Right atrium auricular region (tissue), 2 donors: ENCODE results near the gene TTC33. TPM values are rescaled to one million over a fixed set of nuclear protein-coding genes. Genes with fewer than 3 reads are reported as not detected.

Experiments
- DNase-seq: peaks from one replicate; pipeline ENCODE4 v3.0.0-alpha.2; 2019; ENCODE audit warnings: low spot score
- H3K27ac ChIP-seq, 2 donors: fragments of 200-600 bp; sonication (generic); 1 replicate in 1 of 2; 2 replicates in 1 of 2; pipeline ENCODE4 v1.5.1; 2016 to 2019
- H3K27me3 ChIP-seq, 2 donors: fragments of 200-600 bp; sonication (generic); one replicate each; pipeline versions ENCODE4 v1.5.1 to v1.6.0; 2017 to 2019
- H3K36me3 ChIP-seq: fragments of 200-600 bp; sonication (generic); one replicate; pipeline ENCODE4 v1.5.1; 2016
- H3K4me1 ChIP-seq, 2 donors: fragments of 200-600 bp; sonication (generic); one replicate each; pipeline versions ENCODE4 v1.5.1 to v1.6.0; 2017 to 2019
- H3K4me3 ChIP-seq, 2 donors: fragments of 200-600 bp; sonication (generic); 1 replicate in 1 of 2; 2 replicates in 1 of 2; pipeline ENCODE4 v1.5.1; 2017 to 2019; ENCODE audit warnings: mild to moderate bottlenecking in 1 of 2, moderate library complexity in 1 of 2
- H3K9me3 ChIP-seq, 2 donors: fragments of 200-600 bp; sonication (generic); one replicate each; pipeline ENCODE4 v1.5.1; 2019
- total RNA-seq, 2 donors: library from RNA; depleted of rRNA; stranded (reverse); fragments of >200 nt; gene quantifications; one replicate each; pipeline ENCODE4 v1.1.0, GENCODE V29; 2016
- TF ChIP-seq, protein P1 (sequence below), 2 donors: fragments of 200-600 bp; sonication (generic); IDR thresholded peaks; one replicate each; pipeline ENCODE4 v1.5.1; 2019; ENCODE audit warnings: antibody characterized with exemption in 2 of 2

The TTC33 gene
- total RNA-seq, 2 donors from 2014 or later = 10.2 to 16.7 TPM

DNA sequence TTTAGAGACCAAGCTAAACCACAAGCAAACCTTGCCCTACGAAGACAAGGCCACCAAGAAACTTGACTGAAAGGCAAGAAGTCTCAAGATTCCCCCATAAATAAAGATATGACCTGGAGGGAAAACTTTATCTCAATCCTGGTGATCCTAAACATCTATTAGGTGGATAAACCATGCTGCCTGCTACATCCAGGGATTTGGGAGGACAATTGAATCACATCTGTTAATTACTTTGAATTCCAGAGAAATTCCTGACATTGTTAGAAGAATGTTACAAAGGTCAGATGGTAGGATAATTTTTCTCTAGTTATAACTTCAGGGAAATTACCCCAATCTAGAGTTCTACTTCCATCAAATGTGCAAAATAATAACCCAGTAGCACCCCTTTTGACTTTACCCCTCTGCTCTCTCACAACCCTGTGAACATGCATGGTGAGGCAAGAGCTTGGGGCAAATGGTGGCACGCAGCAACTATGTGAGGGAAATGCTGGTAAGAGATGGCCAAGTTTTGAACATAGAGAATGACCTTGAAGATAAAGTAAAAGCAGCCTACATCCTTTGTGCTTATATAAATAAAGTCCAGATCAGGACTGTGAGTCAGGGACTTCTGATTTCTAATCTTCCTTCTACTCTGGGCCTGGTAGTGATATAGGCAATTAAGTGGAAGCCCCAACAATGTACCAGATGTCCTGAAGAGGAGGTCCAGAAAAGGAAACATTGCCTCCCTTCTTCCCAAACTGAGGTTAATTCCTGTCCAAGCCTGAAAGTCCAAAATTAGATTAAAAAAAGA is 133.1 kb downstream of the TTC33 start:
- H3K27ac ChIP-seq = no peak overlapping the region

DNA sequence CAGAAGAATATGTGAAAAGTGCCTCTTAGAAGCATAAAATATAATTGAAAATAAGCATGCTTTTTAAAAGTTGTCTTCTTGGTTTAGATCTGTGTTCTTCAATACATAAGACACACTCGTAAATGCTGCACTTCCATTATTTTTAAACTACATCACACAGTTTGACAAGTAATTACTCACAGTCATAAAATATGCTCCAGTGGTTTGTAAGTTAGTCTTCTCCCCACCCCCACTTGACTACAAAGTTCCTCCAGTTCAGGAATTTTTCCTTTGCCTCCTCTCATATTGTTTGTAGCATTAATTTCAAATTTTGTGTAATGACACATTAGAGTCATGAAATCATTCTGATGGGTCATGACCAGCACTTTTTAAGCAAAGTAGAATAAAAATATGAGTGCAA is 136.3 kb downstream of the TTC33 start:
- no peak for DNase-seq
- TF ChIP-seq, protein P1, sequence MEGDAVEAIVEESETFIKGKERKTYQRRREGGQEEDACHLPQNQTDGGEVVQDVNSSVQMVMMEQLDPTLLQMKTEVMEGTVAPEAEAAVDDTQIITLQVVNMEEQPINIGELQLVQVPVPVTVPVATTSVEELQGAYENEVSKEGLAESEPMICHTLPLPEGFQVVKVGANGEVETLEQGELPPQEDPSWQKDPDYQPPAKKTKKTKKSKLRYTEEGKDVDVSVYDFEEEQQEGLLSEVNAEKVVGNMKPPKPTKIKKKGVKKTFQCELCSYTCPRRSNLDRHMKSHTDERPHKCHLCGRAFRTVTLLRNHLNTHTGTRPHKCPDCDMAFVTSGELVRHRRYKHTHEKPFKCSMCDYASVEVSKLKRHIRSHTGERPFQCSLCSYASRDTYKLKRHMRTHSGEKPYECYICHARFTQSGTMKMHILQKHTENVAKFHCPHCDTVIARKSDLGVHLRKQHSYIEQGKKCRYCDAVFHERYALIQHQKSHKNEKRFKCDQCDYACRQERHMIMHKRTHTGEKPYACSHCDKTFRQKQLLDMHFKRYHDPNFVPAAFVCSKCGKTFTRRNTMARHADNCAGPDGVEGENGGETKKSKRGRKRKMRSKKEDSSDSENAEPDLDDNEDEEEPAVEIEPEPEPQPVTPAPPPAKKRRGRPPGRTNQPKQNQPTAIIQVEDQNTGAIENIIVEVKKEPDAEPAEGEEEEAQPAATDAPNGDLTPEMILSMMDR (IDR thresholded peaks at IDR 0.05) = no peak
- Histone ChIP-seq H3K27me3 (no peaks in the 10 kb centered on the region), H3K36me3 (no peaks in the 10 kb centered on the region), H3K4me1 (no peaks in the 10 kb centered on the region), H3K27ac (no peak overlapping the region), H3K4me3 (no peak overlapping the region), H3K9me3 (no peaks in the 10 kb centered on the region)

More for the DNA sequence above, 133.1 kb downstream of the TTC33 start:
- Histone ChIP-seq H3K36me3 (no peaks in the 10 kb centered on the region), H3K9me3 (no peaks in the 10 kb centered on the region), H3K4me3 (no peak overlapping the region), H3K4me1 (no peaks in the 10 kb centered on the region), H3K27me3 (no peaks in the 10 kb centered on the region)
- TF ChIP-seq, protein P1 (IDR thresholded peaks at IDR 0.05) = no peak
- no peak for DNase-seq

- no peak overlapping the region for H3K27ac ChIP-seq
- H3K4me3 ChIP-seq = no peak overlapping the region
- H3K27me3 ChIP-seq = no peaks in the 10 kb centered on the region
- no peaks in the 10 kb centered on the region for H3K4me1 ChIP-seq
- H3K36me3 ChIP-seq = no peaks in the 10 kb centered on the region
- TF ChIP-seq, protein P1 (IDR thresholded peaks at IDR 0.05) = no peak
- no peak for DNase-seq
- no peaks in the 10 kb centered on the region for H3K9me3 ChIP-seq
These were observed 136.8 kb downstream of the TTC33 start for GRCh38 chr5:40618926-40619325.

GRCh38 chr5:40616781-40617180 is 139.0 kb downstream of the TTC33 start:
- no peaks in the 10 kb centered on the region for H3K27me3 ChIP-seq
- no peaks in the 10 kb centered on the region for H3K36me3 ChIP-seq
- no peaks in the 10 kb centered on the region for H3K9me3 ChIP-seq
- H3K27ac ChIP-seq = no peak overlapping the region
- DNase-seq = no peak
- H3K4me1 ChIP-seq = no peaks in the 10 kb centered on the region
- no peak overlapping the region for H3K4me3 ChIP-seq
- TF ChIP-seq, protein P1 (IDR thresholded peaks at IDR 0.05) = no peak

DNA sequence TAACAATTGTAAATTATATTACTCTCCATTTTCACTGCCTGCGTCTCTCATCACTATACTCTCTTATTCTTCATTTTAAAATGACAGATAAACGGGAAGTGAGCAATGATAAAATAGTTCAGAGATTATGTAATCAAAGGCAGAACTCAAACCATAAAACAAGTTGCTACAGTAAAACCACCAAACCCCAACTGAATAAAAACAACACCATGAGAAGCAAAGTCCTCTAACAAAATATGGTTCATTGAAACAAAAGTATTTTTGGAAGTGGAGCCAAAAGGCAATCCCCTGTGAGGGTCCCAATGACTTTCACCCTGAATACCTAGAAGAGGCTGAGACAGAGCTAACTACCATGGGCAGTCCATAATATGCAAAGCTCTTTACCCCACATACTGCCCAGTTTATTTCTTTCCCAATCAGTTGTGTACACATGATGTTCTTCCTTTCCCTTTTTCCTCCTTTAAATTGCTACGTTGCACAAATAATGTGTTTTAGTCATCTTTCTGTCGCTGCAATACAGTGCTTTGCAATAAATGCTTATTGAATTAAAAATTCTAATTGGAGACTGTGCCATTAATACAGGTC is 140.1 kb downstream of the TTC33 start:
- no peak for DNase-seq
- Histone ChIP-seq H3K27ac (peak overlapping the region in 1 of 2 donors; percentile 7), H3K36me3 (no peaks in the 10 kb centered on the region), H3K27me3 (no peaks in the 10 kb centered on the region), H3K4me3 (no peak overlapping the region), H3K9me3 (no peaks in the 10 kb centered on the region), H3K4me1 (no peaks in the 10 kb centered on the region)
- TF ChIP-seq, protein P1 (IDR thresholded peaks at IDR 0.05) = no peak
